SU-DHL-6 (cell line): ENCODE results near the gene GMPS.
"Not testable (repeated sequence)": the region's sequence is repeated elsewhere in the genome, so short reads cannot be mapped to it uniquely, and the experiment has no call there.

Experiments
- CTCF ChIP-seq: fragments of 200-600 bp; sonication (generic); IDR thresholded peaks from one replicate; pipeline ENCODE4 v1.5.1; 2017; ENCODE audit warnings: antibody characterized with exemption, mild to moderate bottlenecking, low read length, moderate library complexity; ENCODE audit not compliant: insufficient read depth, poor library complexity, severe bottlenecking
- EZH2phosphoT487 ChIP-seq: fragments of 200-600 bp; sonication (generic), shearing (Covaris generic); conservative IDR thresholded peaks from 2 replicates; pipeline ENCODE4 v1.6.1; 2018; ENCODE audit warnings: mild to moderate bottlenecking, antibody characterized with exemption, low read length, moderate library complexity, mixed read lengths

- not testable (repeated sequence) for TF ChIP-seq CTCF, EZH2phosphoT487
These were observed 41.9 kb upstream of the GMPS start for GRCh38 chr3:155828490-155829098.
